Stimulated activated CD4-positive, alpha-beta T cell treated with anti-CD3 and anti-CD28 coated beads, Interleukin-1b, Interleukin-23, amount 100 ng/mL, for 48 hours (primary cell): ENCODE measurements around the gene PTPRC.

ENCODE experiments used
- DNase-seq: peaks from one replicate; pipeline ENCODE4 v3.0.0-alpha.2; 2020

PTPRC gene

DNA sequence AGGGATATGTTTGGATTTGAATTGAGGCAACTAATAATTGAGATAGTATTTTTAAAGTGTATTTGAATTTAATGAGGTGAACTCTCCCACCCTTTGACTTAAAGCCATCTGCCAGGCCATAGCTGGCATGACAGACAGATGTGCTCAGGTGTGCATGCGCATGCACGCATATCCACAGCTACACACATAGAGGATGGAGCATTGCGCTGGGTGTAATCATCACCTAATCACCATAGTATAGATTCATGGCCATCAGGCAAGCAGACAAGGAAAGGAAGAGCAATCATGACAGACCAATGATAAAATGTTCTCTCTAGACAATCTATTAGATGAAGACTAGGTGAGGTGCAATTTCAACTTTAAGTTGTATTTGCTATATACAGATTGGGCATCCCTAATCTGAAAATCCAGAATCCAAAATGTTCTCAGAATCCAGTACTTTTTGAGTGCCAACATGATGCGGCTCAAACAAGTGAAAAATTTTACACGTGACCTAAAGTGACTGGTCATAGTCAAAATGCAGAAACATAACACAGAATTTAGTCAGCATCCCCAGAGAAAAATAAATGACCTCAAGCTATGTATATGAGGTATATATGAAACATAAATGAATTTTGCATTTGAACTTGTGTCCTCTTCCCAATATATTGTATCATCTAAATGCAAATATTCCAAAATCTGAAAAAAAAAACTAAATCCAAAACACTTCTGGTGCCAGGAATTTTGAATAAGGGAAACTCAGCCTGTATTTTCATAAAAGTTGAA lies 70.1 kb downstream of the PTPRC start:
- no peak for DNase-seq

DNA sequence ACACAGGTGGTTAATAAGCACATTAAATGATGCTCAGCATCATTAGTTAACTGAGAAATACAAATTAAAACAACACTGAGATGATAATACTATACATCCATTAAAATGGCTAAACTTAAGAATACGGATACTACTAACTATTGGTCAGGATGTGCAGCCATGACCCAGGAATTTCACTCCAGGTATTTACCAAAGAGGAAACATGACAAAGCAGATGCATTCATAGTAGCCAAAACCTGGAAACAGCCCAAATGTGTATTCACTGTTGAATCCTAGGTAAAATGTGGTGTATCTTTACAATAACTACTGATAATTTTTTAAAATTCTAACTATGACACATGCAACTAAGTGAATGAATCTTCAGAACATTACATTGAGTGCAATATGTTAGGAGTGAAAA lies 73.0 kb downstream of the PTPRC start:
- no peak for DNase-seq

DNA sequence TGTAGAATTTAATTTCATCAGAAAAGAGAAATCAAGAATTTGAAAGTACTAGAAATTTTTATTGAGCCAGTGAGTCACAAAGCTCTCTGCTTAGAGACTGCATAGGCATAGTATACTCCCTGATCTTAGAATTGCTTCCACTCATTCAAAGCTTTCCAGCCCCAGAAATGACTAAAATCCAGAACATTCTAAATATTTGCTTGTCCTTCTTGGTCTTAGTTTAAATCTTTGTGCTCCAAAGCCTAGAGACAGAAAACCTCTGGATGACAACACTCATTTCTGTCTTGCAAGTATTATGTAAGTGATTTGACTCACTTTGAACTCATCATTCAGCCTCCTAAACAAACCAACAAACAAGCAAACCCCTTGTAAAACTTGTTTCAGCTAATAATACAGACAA lies 74.2 kb downstream of the PTPRC start:
- DNase-seq, result no peak

DNA sequence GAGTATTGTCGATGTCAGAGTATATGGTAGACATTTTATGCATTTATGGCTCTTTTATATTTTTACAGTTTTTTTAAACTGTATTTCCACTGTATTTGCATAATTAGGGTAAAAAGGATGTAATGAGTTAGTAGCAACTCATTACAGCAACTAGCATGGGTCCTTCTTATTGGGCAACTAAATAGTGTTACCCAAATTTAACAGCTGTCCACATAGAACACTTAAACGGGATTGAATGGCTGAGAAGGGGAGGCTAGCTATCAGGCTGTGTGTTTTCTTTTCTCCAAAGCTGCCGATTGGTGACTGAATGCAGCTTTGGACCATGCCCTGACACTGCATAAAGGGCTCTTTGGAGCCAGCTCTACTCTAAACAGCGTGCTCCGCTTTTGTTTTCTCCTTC lies 75.4 kb downstream of the PTPRC start:
- DNase-seq, result no peak

DNA sequence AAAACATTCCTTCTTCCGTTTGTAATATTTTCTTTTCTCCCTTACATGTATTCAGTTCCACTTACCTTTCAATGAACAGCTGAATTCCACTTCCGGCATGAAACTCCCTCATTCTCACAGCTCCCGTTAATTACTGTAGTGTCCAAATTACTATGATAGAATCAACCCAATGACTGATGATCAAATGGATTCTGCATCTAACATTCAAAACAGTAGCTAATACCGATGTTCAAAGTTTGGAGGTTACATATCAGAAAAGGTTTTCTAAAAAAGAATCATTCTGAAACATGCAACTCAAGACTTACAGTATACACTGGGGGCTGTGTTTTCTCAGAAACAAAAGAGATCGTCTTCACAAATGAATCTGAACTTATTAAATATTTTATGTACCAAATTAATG lies 77.2 kb downstream of the PTPRC start:
- DNase-seq, result no peak

DNA sequence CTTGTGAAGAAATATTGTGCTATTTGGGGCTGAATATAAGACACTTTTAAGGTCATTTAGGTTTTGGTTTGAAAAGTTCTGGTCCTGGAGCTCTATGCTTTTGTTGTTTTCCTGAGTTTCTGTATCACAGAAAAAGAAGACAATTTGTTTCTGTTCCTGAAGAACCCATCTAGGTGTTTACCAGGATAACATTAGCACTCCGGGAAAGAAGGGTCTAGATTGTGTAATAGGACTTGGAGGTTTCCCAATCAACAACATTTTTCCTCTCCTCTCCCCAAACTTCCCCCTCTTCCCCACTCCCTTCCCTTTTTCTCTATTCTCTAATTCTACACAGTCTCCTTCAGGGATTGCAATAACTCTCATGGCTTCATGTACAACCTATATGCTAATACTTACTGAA lies 78.7 kb downstream of the PTPRC start:
- DNase-seq, result no peak

DNA sequence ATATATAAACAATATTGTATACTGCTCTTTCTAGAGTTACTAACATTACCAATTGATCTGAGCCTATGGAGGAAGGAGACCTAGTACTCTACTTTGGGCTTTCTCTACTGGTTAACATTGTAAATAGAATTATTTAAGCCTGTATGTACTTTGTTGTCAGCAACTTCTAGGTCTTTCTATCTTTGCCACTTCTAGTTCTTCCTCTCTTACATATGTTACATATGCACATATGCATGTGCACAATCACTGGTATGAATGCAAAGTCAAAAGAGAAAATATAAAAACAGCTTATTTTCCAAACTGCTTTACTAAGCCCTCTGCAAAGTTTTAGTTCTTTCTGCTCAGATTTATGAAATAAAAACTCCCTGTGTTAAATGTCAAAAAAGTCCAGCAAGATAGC lies 84.3 kb downstream of the PTPRC start:
- no peak for DNase-seq

DNA sequence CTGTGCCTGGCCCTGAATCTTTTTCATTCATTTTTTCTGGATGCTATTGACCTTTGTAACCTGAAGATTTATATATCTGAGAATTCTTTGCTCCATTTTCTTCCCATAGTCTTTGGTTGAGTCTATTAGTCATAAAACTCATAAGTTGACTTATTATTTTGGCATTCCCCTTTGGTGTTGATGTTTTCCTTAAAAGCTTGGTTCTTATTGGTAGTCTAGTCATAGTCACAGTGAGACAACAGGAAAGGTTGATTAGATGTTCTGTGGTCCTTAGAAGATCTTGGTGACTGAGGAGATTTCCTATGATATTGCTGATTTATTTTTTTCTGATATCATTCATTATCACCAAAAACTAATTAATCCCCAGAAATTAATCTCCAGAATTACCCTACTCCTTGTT lies 86.2 kb downstream of the PTPRC start:
- no peak for DNase-seq

DNA sequence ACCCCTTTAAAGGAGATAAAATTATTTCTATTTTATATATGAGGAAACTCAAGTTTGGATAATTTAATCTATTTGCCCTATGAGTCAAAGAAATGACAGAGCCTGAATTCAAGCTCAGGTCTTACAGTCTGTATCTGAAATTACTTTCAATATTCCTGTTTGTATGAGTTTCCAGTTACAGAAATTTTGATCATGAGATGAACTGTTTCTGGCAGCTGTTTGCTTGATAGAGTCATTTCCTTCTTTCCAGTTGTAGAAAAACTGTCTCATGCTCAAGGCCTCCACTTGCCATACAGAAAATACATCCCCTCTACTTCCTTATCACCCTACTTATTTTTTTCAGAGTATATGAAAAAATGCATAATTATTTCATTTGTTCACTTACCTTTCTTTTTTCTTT lies 87.6 kb downstream of the PTPRC start:
- DNase-seq, result no peak

DNA sequence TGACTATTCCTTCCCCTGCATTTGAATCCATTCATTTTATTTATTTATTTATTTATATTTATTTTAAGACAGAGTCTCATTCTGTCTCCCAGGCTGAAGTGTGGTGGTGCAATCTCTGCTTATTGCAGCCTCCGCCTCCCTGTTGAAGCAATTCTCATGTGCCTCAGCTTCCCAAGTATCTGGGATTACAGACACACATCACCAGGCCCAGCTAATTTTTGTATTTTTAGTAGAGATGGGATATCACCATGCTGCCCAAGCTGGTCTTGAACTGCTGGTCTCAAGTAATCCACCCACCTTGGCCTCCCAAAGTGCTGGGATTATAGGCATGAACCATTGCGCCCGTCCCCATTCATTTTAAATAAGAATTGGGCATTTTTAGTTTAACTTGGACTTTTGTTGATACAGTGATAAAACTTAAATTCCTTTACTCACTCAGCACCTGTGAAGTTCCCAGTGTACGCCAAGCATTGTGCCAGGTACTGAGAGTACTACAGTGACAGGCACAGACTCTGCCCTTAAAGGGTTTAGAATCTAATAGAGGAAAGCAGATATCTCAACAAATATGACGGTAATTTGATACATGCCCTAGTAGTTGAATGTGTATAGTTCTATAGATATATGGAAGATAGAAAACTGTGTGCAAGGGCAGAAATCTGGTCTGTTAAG lies 90.5 kb downstream of the PTPRC start:
- no peak for DNase-seq

DNA sequence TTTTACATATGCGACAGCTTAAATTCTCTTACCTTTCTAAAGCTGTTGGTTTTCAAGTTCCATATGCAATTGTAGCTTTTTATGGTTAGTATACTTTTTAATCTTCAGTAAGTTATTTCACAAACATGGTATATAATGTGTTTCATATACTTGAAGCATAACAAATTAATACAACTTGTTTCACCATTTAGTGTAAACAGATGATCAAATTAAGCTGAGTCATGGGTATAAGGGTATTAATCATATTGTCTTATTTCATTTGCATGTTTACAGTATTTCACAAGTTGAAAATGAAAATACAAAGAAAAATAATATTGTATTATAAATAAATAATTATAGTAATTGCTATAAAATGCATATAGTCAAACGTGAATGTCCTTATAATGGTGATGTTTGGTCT lies 92.1 kb downstream of the PTPRC start:
- no peak for DNase-seq

DNA sequence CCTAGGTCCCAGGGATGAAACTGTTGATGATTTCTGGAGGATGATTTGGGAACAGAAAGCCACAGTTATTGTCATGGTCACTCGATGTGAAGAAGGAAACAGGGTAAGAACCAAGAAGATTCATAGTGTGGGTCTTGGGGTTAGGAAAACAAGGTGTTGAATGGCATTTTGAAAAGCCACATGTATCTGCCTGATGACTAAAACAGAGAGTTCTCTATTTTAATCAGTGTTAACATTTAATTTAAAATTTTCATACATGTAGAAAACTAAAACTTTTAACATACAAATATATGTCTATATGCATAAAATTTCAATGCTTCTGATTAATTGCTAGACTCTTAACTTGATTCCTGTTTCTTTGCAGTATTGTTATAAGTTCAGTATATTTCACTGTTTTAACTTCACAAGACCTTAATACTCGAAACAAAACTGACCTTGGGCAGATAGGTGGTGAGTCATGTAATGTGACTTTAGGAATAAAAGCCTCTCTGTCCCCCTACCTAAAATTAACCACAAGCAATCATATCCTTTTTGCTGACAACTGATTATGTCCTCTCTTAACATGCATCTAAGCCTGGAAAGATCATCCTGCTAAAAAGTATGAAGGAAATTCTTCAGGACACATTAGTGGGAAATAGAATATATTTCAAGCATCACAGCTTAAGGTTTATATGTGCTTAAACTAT lies 95.6 kb downstream of the PTPRC start:
- DNase-seq, result no peak

DNA sequence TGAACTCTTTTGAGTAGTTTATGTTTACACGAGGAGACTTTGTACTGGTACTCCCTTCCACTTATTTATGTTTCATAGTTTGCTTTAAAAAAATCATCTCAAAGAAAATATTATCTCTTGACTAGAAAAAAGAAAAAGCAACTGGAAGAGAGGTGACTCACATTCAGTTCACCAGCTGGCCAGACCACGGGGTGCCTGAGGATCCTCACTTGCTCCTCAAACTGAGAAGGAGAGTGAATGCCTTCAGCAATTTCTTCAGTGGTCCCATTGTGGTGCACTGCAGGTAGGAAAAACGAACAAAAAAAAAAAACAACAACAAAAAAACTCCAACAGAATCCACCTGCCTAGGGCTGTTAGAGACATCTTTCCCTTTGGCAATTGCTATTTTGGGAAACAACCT lies 102.9 kb downstream of the PTPRC start:
- no peak for DNase-seq

DNA sequence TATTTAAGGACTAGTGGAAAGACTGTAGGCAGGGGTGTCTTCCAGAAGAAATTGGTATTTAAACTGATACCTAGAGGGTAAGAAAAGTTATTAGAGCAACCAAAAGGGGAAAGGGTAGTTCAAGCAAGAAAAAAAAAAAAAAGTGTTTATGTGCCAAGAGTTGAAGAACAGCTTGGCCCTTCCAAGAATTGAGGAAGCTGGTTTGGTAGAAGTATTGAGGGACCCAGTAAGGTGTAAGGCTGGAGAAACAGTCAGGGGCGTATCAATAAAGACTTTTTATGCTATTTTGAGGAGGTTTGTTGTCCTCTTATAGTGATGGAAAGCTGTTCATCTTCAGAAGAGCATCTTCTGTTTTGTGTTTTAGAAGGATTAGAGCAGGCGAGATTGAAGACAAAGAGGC lies 108.3 kb downstream of the PTPRC start:
- no peak for DNase-seq

DNA sequence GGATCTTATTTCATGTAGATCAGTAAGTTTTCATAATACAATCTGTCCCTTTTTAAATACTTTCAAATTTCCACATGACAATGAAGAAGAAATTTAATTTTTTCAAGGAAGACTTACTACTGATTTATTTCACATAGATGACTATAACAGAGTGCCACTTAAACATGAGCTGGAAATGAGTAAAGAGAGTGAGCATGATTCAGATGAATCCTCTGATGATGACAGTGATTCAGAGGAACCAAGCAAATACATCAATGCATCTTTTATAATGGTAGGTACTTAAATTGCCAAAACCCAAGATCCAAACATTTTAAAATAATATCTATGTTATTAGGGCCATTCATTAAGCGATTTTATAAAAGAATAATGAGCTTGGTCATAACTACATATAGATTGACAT lies 110.4 kb downstream of the PTPRC start:
- DNase-seq, result no peak

DNA sequence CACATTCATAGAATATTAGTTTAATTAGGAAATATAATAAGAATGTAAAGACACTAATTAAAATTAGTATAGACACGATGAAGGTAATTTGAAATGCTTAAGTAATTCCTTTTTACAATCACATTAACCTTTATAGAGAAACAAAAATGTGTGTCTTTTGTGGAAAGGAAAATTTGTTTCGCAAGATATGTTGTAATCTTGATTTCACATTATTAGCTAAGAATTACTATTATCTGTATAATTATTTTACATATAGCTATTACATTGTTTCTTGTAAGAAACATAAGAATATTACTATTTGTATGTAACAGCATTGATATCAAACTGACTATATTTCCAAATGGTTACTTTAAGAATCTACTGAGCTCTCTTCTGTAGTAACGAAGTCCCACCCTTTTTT lies 111.2 kb downstream of the PTPRC start:
- DNase-seq, result no peak

DNA sequence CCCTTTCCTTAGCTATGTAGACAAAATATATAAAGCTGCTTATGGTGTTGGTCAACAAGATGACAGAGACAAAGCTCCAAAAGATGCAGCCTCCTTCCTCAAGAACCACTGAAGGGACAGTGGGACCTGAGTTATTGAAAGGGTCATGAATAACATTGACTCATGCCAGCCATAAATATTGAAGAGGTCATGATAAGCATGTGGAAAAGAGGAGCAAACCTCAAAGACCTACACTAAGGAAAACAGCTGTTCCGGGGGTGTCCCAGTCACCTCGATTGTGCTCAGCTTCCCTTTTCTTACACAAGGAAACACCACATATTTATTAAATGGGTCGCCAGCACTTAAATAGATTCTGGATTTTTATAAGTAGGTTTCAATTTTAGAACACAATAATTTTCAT lies 112.9 kb downstream of the PTPRC start:
- no peak for DNase-seq

DNA sequence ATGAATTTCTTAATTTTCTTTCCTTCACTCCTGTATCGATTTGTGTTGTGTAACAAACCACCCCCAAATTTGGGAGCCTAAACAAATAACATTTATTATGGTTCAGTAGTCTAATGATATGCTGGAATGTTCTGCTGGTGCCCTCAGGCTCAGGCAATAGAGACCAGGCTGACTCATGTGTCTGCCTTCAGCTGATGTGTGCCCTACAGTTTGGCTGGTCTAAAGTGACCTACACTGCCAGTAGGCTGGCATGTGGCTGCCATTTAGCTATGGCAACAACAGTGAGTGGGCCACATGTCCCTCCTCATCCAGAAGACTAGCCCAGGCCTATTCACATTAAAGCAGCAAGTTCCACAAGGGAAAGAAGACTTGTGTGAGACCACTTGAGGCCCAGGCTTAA lies 115.8 kb downstream of the PTPRC start:
- DNase-seq, result no peak

DNA sequence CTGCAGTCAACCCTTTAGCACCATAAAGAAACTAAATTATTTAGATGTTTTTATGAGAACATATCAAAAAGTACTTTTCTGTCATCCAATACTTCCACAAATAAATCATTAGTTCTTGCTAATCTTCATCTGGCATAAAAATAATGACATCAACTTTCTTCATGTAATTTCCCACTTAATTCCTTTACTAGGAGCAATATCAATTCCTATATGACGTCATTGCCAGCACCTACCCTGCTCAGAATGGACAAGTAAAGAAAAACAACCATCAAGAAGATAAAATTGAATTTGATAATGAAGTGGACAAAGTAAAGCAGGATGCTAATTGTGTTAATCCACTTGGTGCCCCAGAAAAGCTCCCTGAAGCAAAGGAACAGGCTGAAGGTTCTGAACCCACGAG lies 116.9 kb downstream of the PTPRC start:
- no peak for DNase-seq

DNA sequence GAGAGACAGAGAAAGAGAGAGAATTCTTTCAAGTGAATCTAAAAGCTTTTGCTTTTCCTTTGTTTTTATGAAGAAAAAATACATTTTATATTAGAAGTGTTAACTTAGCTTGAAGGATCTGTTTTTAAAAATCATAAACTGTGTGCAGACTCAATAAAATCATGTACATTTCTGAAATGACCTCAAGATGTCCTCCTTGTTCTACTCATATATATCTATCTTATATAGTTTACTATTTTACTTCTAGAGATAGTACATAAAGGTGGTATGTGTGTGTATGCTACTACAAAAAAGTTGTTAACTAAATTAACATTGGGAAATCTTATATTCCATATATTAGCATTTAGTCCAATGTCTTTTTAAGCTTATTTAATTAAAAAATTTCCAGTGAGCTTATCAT lies 117.6 kb downstream of the PTPRC start:
- DNase-seq, result no peak

DNA sequence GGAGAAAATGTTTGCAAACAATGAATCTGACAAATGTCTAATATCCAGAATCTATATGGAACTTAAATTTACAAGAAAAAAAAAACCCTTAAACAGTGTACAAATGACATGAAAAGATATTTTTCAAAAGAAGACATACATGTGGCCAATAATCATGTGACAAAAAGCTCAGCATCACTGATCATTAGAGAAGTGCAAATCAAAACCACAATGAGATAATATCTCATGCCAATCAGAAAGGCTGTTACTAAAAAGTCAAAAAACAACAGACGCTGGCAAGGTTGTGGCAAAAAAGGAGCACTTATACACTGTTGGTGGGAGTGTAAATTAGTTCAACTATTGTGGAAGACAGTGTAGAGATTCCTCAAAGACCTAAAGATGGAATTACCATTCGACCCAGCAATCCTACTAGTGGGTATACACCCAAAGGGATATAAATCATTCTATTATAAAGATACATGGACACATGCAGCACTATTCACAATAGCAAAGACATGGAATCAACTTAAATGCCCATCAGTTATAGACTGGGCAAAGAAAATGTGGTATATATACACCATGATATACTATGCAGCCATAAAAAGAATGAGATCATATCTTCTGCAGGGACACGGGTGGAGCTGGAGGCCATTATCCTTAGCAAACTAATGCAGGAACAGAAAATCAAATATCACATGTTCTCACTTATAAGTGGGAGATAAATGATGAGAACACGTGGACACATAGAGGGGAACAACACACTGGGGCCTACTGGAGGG lies 123.2 kb downstream of the PTPRC start:
- DNase-seq, result no peak

DNA sequence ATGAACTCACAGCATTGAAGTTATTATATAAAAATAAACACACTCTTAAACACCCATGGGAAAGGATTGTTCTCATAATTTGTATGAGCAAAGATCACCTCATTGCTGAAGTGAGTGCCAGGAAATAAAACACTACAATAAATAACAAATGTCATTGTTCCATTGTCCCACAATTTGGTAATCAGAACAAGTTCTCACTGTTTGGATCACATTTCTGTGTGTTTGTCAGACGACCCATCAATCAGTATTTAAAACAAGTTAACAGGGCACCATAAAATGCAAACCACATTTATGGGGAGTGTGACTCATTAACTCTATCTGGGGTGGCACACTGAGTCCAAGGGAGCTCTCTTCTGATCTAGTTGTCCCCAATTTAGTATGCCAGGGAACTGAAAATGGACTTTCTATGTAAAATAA lies 124.5 kb downstream of the PTPRC start:
- DNase-seq, result no peak

DNA sequence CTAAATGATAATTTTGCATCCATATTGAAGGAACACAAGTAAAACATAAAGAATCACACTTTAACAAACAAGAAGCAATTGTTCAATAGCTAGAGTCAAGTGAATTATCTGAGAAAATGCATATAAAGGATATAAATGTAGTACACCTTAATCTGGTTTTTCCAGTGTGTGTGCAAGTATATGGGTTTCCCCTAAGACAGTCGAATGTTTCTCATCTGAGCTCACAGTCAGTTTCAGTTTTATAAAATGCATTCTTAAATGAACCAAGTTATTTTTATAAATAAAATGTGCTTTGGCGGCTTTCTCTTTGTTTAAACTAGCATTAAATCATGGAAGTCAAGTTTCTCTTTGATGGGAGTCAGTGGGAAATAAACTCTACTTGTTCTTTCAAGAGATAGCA lies 125.9 kb downstream of the PTPRC start:
- DNase-seq, result no peak

DNA sequence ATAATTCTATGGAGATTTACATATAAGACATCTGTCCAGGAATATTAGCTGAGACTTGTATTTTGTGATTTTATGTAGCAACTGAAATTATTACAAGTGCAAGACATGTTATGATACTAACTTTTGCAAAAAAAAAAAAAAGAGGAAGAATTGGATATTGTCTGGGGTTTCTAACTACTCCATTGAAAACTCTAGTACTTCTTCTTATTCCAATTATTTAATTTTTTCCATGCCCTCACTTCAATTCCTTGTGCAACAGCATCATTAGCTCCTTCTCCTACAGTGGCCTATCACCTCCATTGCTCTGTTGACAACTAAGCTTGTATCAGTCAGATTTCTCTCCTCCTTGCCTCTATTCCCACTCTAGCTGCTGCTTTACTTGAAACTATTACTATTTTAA lies 126.6 kb downstream of the PTPRC start:
- DNase-seq, result no peak
